ENCODE measurements around the gene KCNK13. TPM values are rescaled to one million over a fixed set of nuclear protein-coding genes. Genes with fewer than 3 reads are reported as not detected.

Gene KCNK13
- polyA plus RNA-seq, 1 donor (not counting 4 experiments of a cell fraction or from before 2014, with no cell fraction given), result 0.03 TPM

GRCh38 chr14:90193925-90194324 lies 132.1 kb downstream of the KCNK13 start:
- TF ChIP-seq CTCF (optimal IDR thresholded peaks at IDR 0.05 in 1 of 3, IDR thresholded peaks at IDR 0.05 in 1 of 3, conservative IDR thresholded peaks at IDR 0.05 in 1 of 3; ENCODE audit: extremely low read depth in 1 of 3, insufficient read depth in 2 of 3, low read length in 3 of 3) (peak; percentile 15 to 41 (median 38)), EZH2 (IDR thresholded peaks at IDR 0.05; ENCODE audit: low read length) (no peak)
- Histone ChIP-seq H3K9me1 (ENCODE audit: control insufficient read depth, extremely low read depth, insufficient read depth, low read length) (no peaks in the 10 kb centered on the region), H3K4me2 (ENCODE audit: control insufficient read depth, extremely low read depth, insufficient read depth, low read depth, low read length) (no peak overlapping the region), H3K9me3 (ENCODE audit: control insufficient read depth, low read depth, low read length) (no peaks in the 10 kb centered on the region), H2AFZ (ENCODE audit: control insufficient read depth, low read length) (no peak overlapping the region), H3K27me3 (ENCODE audit: control insufficient read depth, extremely low read depth, insufficient read depth, low read length) (no peaks in the 10 kb centered on the region), H3K9ac (ENCODE audit: control insufficient read depth, extremely low read depth, insufficient read depth, low read length) (no peak overlapping the region), H3K4me1 (ENCODE audit: control insufficient read depth, extremely low read depth, insufficient read depth, low read length) (no peaks in the 10 kb centered on the region), H3K27ac (ENCODE audit: control insufficient read depth, insufficient read depth, low read length) (no peak overlapping the region), H4K20me1 (ENCODE audit: control insufficient read depth, extremely low read depth, insufficient read depth, low read length) (no peaks in the 10 kb centered on the region), H3K36me3 (ENCODE audit: control insufficient read depth in 2 of 2, extremely low read depth in 1 of 2, insufficient read depth in 2 of 2, low read length in 2 of 2) (no peaks in the 10 kb centered on the region), H3K4me3 (ENCODE audit: control insufficient read depth in 2 of 3, extremely low read depth in 1 of 3, insufficient read depth in 2 of 3, low read depth in 1 of 3, low read length in 3 of 3) (no peak overlapping the region), H3K79me2 (ENCODE audit: control insufficient read depth, insufficient read depth, low read length) (no peaks in the 10 kb centered on the region)
- dilution Hi-C loops (cut with MboI; ENCODE audit: extremely low pct_ligation_motif_present, low sequenced_read_pairs), result no loop called here
- FAIRE-seq, result no peak
- DNase-seq (ENCODE audit: low read depth, low spot score), result no peak

- FAIRE-seq (no peak), DNase-seq (ENCODE audit: low read depth, low spot score) (no peak)
- no peak for TF ChIP-seq EZH2 (IDR thresholded peaks at IDR 0.05; ENCODE audit: low read length)
- no peak for TF ChIP-seq CTCF (optimal IDR thresholded peaks at IDR 0.05 in 1 of 3, IDR thresholded peaks at IDR 0.05 in 1 of 3, conservative IDR thresholded peaks at IDR 0.05 in 1 of 3; ENCODE audit: extremely low read depth in 1 of 3, insufficient read depth in 2 of 3, low read length in 3 of 3)
- Histone ChIP-seq H3K9ac (ENCODE audit: control insufficient read depth, extremely low read depth, insufficient read depth, low read length) (no peak overlapping the region), H3K36me3 (ENCODE audit: control insufficient read depth in 2 of 2, extremely low read depth in 1 of 2, insufficient read depth in 2 of 2, low read length in 2 of 2) (no peaks in the 10 kb centered on the region), H3K4me1 (ENCODE audit: control insufficient read depth, extremely low read depth, insufficient read depth, low read length) (no peaks in the 10 kb centered on the region), H3K4me3 (ENCODE audit: control insufficient read depth in 2 of 3, extremely low read depth in 1 of 3, insufficient read depth in 2 of 3, low read depth in 1 of 3, low read length in 3 of 3) (no peak overlapping the region), H3K79me2 (ENCODE audit: control insufficient read depth, insufficient read depth, low read length) (no peaks in the 10 kb centered on the region), H2AFZ (ENCODE audit: control insufficient read depth, low read length) (no peak overlapping the region), H3K27me3 (ENCODE audit: control insufficient read depth, extremely low read depth, insufficient read depth, low read length) (no peaks in the 10 kb centered on the region), H3K9me1 (ENCODE audit: control insufficient read depth, extremely low read depth, insufficient read depth, low read length) (no peaks in the 10 kb centered on the region), H3K9me3 (ENCODE audit: control insufficient read depth, low read depth, low read length) (no peaks in the 10 kb centered on the region), H3K4me2 (ENCODE audit: control insufficient read depth, extremely low read depth, insufficient read depth, low read depth, low read length) (no peak overlapping the region), H4K20me1 (ENCODE audit: control insufficient read depth, extremely low read depth, insufficient read depth, low read length) (no peaks in the 10 kb centered on the region), H3K27ac (ENCODE audit: control insufficient read depth, insufficient read depth, low read length) (no peak overlapping the region)
- dilution Hi-C loops (cut with MboI; ENCODE audit: extremely low pct_ligation_motif_present, low sequenced_read_pairs), result no loop called here
These were observed 132.9 kb downstream of the KCNK13 start for GRCh38 chr14:90194706-90195105.
